AG10803 (cell line): ENCODE results near the gene AKTIP.

Source experiments
- DNase-seq: peaks from one replicate; pipeline ENCODE4 v3.0.0; 2010; ENCODE audit warnings: low read depth
- H3K4me3 ChIP-seq: 2 replicates; pipeline ENCODE4 v1.5.1; 2011; ENCODE audit warnings: mild to moderate bottlenecking, low read length, control low read depth
- TF ChIP-seq, protein P1 (sequence below): conservative IDR thresholded peaks from 2 replicates; pipeline ENCODE4 v1.5.1; 2011; ENCODE audit warnings: mild to moderate bottlenecking, low read length, control low read depth, inconsistent platforms

The AKTIP gene

DNA sequence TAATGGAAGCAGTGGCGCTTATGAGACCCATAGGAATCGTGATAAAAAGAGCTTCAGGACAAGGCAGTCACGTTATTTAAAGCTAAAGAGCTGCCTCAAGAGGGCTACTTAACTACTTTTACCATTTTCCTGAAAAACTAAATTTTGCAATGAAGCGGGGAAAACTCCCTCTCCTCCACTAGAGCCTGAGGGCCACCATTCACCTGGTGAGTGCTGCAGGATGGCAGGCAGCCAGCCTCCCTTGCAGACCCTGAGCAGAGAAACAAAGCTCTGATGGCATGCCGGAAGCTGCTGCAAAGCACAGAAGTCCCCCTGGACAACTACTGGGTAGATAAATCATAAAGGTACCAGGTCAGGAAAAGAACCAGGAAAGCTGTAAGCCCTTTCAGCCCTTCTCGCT is 8.4 kb downstream of the AKTIP start:
- DNase-seq = no peak
- TF ChIP-seq, protein P1, sequence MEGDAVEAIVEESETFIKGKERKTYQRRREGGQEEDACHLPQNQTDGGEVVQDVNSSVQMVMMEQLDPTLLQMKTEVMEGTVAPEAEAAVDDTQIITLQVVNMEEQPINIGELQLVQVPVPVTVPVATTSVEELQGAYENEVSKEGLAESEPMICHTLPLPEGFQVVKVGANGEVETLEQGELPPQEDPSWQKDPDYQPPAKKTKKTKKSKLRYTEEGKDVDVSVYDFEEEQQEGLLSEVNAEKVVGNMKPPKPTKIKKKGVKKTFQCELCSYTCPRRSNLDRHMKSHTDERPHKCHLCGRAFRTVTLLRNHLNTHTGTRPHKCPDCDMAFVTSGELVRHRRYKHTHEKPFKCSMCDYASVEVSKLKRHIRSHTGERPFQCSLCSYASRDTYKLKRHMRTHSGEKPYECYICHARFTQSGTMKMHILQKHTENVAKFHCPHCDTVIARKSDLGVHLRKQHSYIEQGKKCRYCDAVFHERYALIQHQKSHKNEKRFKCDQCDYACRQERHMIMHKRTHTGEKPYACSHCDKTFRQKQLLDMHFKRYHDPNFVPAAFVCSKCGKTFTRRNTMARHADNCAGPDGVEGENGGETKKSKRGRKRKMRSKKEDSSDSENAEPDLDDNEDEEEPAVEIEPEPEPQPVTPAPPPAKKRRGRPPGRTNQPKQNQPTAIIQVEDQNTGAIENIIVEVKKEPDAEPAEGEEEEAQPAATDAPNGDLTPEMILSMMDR = no peak
- H3K4me3 ChIP-seq = no peak overlapping the region

GRCh38 chr16:53492503-53492902 is 10.5 kb downstream of the AKTIP start:
- H3K4me3 ChIP-seq = no peak overlapping the region
- no peak for DNase-seq
- TF ChIP-seq, protein P1 = no peak

- TF ChIP-seq, protein P1 = no peak
- DNase-seq = no peak
- no peak overlapping the region for H3K4me3 ChIP-seq
These were observed 13.3 kb downstream of the AKTIP start for GRCh38 chr16:53489755-53490154.

GRCh38 chr16:53486230-53486629 is 16.8 kb downstream of the AKTIP start:
- DNase-seq = no peak
- TF ChIP-seq, protein P1 = no peak

GRCh38 chr16:53484542-53484941 is 18.5 kb downstream of the AKTIP start:
- DNase-seq = no peak
- TF ChIP-seq, protein P1 = no peak
- no peak overlapping the region for H3K4me3 ChIP-seq

More at GRCh38 chr16:53486230-53486629, 16.8 kb downstream of the AKTIP start:
- H3K4me3 ChIP-seq = no peak overlapping the region

DNA sequence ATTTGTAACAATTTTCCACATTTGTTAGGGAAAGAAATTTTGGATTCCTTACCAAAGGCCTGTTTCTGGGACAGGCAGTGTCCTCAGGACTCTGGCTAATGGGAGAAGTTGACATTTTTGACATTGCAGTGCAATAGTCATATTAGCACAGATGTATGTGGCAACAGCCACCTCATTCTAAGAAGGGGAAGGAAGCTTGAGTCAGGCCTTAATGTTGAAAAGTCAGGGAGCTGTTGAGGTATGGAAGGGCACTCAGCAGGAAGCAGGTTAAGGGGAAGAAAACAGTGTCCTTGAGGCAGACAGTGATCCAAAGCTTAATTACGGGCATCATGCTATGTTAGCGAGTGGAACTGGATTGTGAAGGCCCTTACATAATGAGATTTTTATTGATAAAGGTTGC is 20.9 kb downstream of the AKTIP start:
- DNase-seq = peak; percentile 31
- TF ChIP-seq, protein P1 = no peak
- H3K4me3 ChIP-seq = no peak overlapping the region

DNA sequence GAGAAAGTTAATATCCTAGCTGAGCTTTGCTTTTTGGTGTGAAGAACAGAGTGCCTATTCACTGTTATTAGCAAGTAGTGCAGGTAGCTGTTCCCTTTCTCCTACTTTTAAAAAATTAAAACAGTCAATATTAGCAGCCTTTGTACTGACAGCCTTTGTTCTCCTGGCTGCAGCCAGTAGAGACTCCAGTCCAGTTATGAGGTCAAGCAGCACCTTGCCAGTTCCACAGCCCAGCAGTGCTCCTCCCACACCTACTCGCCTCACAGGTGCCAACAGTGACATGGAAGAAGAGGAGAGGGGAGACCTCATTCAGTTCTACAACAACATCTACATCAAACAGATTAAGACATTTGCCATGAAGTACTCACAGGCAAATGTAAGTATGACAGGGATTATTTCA is 22.6 kb downstream of the AKTIP start:
- DNase-seq = no peak
- TF ChIP-seq, protein P1 = no peak
- H3K4me3 ChIP-seq = no peak overlapping the region
